Smooth muscle cell (in vitro differentiated cells): Measurements from ENCODE around the gene NUDCD2. TPM values are rescaled to one million over a fixed set of nuclear protein-coding genes. Genes with fewer than 3 reads are reported as not detected.

Experiments used
- DNase-seq: peaks from one replicate; lab custom pipeline; 2025; ENCODE audit not compliant: unreplicated experiment; lab: John Stamatoyannopoulos, UW
- H2AFZ ChIP-seq: fragments of 200-600 bp; sonication (generic); 2 replicates; pipeline ENCODE4 v1.6.0; 2016; ENCODE audit warnings: antibody characterized with exemption, low read depth, mild to moderate bottlenecking
- H3F3A ChIP-seq: fragments of 200-600 bp; sonication (generic); 2 replicates; pipeline ENCODE4 v1.6.0; 2017; ENCODE audit warnings: antibody characterized with exemption, low read depth
- H3K27ac ChIP-seq: fragments of 200-600 bp; sonication (generic); 2 replicates; pipeline ENCODE4 v1.5.1; 2016; ENCODE audit warnings: low read depth, mild to moderate bottlenecking
- H3K27me3 ChIP-seq: fragments of 200-600 bp; sonication (generic); 2 replicates; pipeline ENCODE4 v1.6.1; 2016; ENCODE audit warnings: low read depth, mild to moderate bottlenecking
- H3K36me3 ChIP-seq: fragments of 200-600 bp; sonication (generic); 2 replicates; pipeline ENCODE4 v1.5.1; 2016; ENCODE audit warnings: low read depth
- H3K4me1 ChIP-seq: fragments of 200-600 bp; sonication (generic); 2 replicates; pipeline ENCODE4 v1.5.1; 2016; ENCODE audit warnings: low read depth
- H3K4me2 ChIP-seq: fragments of 200-600 bp; sonication (generic); 2 replicates; pipeline ENCODE4 v1.6.0; 2016; ENCODE audit warnings: mild to moderate bottlenecking
- H3K4me3 ChIP-seq: fragments of 200-600 bp; sonication (generic); 2 replicates; pipeline ENCODE4 v1.5.1; 2016; ENCODE audit warnings: mild to moderate bottlenecking
- H3K79me2 ChIP-seq: fragments of 200-600 bp; sonication (generic); 2 replicates; pipeline ENCODE4 v1.6.0; 2016; ENCODE audit warnings: low read depth, mild to moderate bottlenecking
- H3K9ac ChIP-seq: fragments of 200-600 bp; sonication (generic); 2 replicates; pipeline ENCODE4 v1.6.0; 2016; ENCODE audit warnings: low read depth
- H3K9me3 ChIP-seq: fragments of 200-600 bp; sonication (generic); replicated peaks from 2 replicates; pipeline ENCODE4 v1.5.1; 2016; ENCODE audit warnings: low read depth
- H4K20me1 ChIP-seq: fragments of 200-600 bp; sonication (generic); 2 replicates; pipeline ENCODE4 v1.6.0; 2016; ENCODE audit warnings: low read depth
- CTCF ChIP-seq: fragments of 200-600 bp; sonication (generic); IDR thresholded peaks from 2 replicates; pipeline ENCODE4 v1.5.1; 2017; ENCODE audit warnings: borderline replicate concordance, mild to moderate bottlenecking, antibody characterized with exemption; ENCODE audit not compliant: insufficient read depth, poor library complexity, severe bottlenecking
- WGBS: methylation state at CpG from one replicate; pipeline ENCODE4 v1.1.7; 2016; ENCODE audit warnings: low lambda C conversion rate; 5-methylcytosine and 5-hydroxymethylcytosine counted together
- polyA plus RNA-seq: library from polyadenylated mRNA; unstranded; fragments of >200 nt; fragmentation: Nextera tagmentation; extraction: Ambion mirVana; gene quantifications from 2 replicates; pipeline ENCODE4 v1.2.1, GENCODE V29; 2016
- total RNA-seq: library from RNA; depleted of rRNA; stranded (reverse); fragments of >200 nt; gene quantifications from 2 replicates; pipeline ENCODE4 v1.2.3, GENCODE V29; 2014

NUDCD2 gene
- total and polyA plus RNA-seq, 2 experiments from 2014 or later, result 6.4 to 31.7 TPM

- Histone ChIP-seq H2AFZ (no peak overlapping the region), H4K20me1 (no peaks in the 10 kb centered on the region), H3K9me3 (no peaks in the 10 kb centered on the region), H3K36me3 (no peaks in the 10 kb centered on the region), H3K27me3 (no peaks in the 10 kb centered on the region), H3K9ac (no peak overlapping the region), H3K4me3 (no peak overlapping the region), H3F3A (peaks cover 16% of the 10 kb centered on the region), H3K4me1 (peaks cover 12% of the 10 kb centered on the region), H3K79me2 (no peaks in the 10 kb centered on the region), H3K4me2 (no peak overlapping the region), H3K27ac (peak overlapping the region; percentile 18)
- DNase-seq, result no peak
- TF ChIP-seq CTCF, result no peak
- 24% methylated on average over 1 of the region's 1 CpG for WGBS
Observed at GRCh38 chr5:163498886-163499285, 39.0 kb upstream of the NUDCD2 start.

GRCh38 chr5:163497315-163497714, 37.4 kb upstream of the NUDCD2 start:
- Histone ChIP-seq H3K36me3 (no peaks in the 10 kb centered on the region), H3K9ac (no peak overlapping the region), H3K9me3 (no peaks in the 10 kb centered on the region), H3K27me3 (no peaks in the 10 kb centered on the region), H4K20me1 (no peaks in the 10 kb centered on the region), H2AFZ (no peak overlapping the region), H3K4me1 (peaks cover under 1% of the 10 kb centered on the region), H3K4me3 (no peak overlapping the region), H3K27ac (no peak overlapping the region), H3K79me2 (no peaks in the 10 kb centered on the region), H3F3A (peaks cover 3% of the 10 kb centered on the region), H3K4me2 (no peak overlapping the region)
- WGBS, result 93% methylated on average over 3 of the region's 3 CpGs
- TF ChIP-seq CTCF, result no peak
- no peak for DNase-seq

GRCh38 chr5:163496286-163496685, 36.4 kb upstream of the NUDCD2 start:
- H3K9ac ChIP-seq, result no peak overlapping the region
- H3K4me3 ChIP-seq, result no peak overlapping the region
- H3K9me3 ChIP-seq, result no peaks in the 10 kb centered on the region
- no peaks in the 10 kb centered on the region for H3K79me2 ChIP-seq
- H3K4me1 ChIP-seq, result no peaks in the 10 kb centered on the region
- no peak overlapping the region for H3K27ac ChIP-seq
- H3K36me3 ChIP-seq, result no peaks in the 10 kb centered on the region
- no peak for TF ChIP-seq CTCF
- no peaks in the 10 kb centered on the region for H3F3A ChIP-seq
- no peak for DNase-seq
- no peak overlapping the region for H3K4me2 ChIP-seq
- no peaks in the 10 kb centered on the region for H3K27me3 ChIP-seq
- H4K20me1 ChIP-seq, result no peaks in the 10 kb centered on the region
- 100% methylated on average over 1 of the region's 1 CpG for WGBS
- H2AFZ ChIP-seq, result no peak overlapping the region

DNA sequence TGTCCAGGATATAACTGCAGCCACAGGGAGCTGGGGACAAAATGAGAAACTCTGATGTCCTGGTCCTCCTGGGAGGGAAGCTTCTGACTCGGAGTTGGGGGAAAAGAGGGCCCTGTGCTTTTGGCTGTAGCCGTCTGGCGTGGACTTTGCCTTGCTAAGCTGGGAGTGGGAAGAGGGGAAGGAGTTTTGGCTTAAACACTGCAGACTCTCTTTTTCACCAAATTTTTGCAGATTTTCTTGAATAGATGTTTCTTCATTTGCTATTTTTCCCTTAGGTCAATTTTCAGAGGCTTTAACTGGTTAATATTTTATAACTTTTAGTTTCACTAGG, 29.8 kb upstream of the NUDCD2 start:
- H3K9ac ChIP-seq, result no peak overlapping the region
- H3K27ac ChIP-seq, result no peak overlapping the region
- TF ChIP-seq CTCF, result no peak
- H3F3A ChIP-seq, result no peaks in the 10 kb centered on the region
- no peaks in the 10 kb centered on the region for H3K36me3 ChIP-seq
- no peaks in the 10 kb centered on the region for H3K4me1 ChIP-seq
- no peaks in the 10 kb centered on the region for H4K20me1 ChIP-seq
- H3K27me3 ChIP-seq, result no peaks in the 10 kb centered on the region
- no peak overlapping the region for H2AFZ ChIP-seq
- DNase-seq, result no peak
- no peak overlapping the region for H3K4me2 ChIP-seq
- WGBS, result 60% methylated on average over 3 of the region's 3 CpGs
- H3K4me3 ChIP-seq, result no peak overlapping the region
- no peaks in the 10 kb centered on the region for H3K9me3 ChIP-seq
- H3K79me2 ChIP-seq, result no peaks in the 10 kb centered on the region
